ENCODE measurements around the gene AHNAK2.

AHNAK2 gene

DNA sequence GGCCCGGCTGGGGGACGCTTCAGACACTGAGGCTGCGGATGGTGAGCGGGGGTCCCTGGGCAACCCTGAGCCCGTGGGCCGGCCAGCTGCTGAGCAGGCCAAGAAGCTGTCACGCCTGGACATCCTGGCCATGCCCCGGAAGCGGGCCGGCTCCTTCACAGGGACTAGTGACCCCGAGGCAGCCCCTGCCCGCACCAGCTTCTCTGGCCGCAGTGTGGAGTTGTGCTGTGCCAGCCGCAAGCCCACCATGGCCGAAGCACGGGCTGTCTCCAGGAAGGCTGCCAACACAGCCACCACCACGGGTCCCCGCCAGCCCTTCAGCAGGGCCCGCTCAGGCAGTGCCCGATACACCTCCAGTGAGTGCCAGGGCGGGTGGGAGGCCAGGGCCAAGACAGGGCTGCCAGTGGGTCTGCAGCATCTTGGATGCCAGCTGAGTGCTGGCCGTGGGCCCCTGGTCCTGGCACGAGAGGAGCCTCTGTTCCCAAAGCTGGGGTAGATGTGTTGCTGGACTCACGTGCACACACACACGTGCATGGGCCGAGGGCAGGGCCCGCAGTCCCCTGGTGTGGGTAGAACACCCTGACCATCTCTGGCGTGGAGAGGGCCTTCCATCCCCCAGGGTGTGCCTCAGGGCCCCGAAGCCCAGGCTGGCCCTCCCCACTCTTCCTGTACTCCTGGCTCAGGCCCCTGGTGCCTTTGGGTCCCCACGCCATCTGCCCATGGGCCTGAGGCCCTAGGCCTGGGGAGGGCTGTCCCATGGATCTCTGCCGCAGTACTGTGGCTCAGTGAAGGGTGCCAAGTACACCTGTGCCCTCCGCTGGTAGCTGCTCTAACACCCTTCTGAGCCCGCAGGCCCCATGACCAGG, 90.3 kb downstream of the AHNAK2 start:
- DNase-seq, result peak in 1 of 56 donors; percentile 32

All from amygdala (tissue), 56 donors.